ENCODE results near the gene SASH3.

DNA sequence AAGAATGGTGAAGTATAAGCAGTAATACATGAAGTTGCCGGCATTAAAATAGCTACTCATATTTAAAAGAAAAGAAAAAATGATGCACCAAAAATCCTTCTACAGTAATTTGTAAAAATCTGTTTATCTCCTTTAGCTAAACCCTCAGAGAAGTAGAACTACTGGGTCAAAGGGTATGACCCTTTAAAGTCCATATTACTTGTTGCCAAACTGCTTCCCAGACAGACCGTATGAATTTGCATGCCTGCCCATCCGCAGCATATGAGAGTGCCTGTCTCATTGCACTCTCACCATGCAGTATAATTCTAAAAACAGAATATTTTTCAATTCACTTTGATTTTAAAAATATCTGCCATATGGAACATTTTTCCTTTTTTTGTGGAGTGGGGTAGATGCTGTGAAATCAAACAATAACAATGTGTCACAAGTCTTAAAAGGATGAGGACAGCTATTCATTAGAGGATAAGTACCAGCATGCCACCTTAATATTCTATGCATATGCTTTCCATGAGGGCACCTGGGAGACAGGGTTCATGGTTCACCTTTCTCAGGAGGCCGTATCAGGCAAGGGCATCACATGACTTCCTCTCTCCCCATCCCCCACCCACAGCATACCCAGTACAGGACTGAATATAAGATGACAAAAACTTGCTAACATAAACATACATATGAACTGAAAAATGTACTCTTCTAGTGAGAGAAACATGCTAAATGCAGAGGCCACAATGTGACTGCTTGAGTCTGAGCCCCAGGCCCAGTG, 46.2 kb downstream of the SASH3 start:
- TF ChIP-seq CTCF (IDR thresholded peaks at IDR 0.05; ENCODE audit: low read length), result no peak
- no peak for TF ChIP-seq EZH2 (optimal IDR thresholded peaks at IDR 0.05; ENCODE audit: low read depth, low read length)
